HepG2 (cell line): ENCODE data around the gene COQ8A. TPM values are rescaled to one million over a fixed set of nuclear protein-coding genes. Genes with fewer than 3 reads are reported as not detected.

Experiments used
- BCLAF1 ChIP-seq: fragments of 450-650 bp; IDR thresholded peaks from 2 replicates; pipeline ENCODE4 v1.6.1; 2017; ENCODE audit warnings: mild to moderate bottlenecking
- DNMT1 ChIP-seq: sonication (generic); formaldehyde crosslinking; IDR thresholded peaks from 2 replicates; pipeline ENCODE4 v1.5.1; 2020; ENCODE audit warnings: mild to moderate bottlenecking, missing genetic modification reagents
- FIP1L1 ChIP-seq: fragments of 200-400 bp; formaldehyde crosslinking; IDR thresholded peaks from 2 replicates; pipeline ENCODE4 v1.6.1; 2018; ENCODE audit warnings: low read depth, mild to moderate bottlenecking, low read length, moderate library complexity, borderline replicate concordance; ENCODE audit not compliant: insufficient read depth
- KMT2B ChIP-seq: IDR thresholded peaks from 2 replicates; pipeline ENCODE4 v1.6.1; 2016; ENCODE audit warnings: missing genetic modification reagents, missing compliant biosample characterization
- MEIS2 ChIP-seq: sonication (generic); formaldehyde crosslinking; IDR thresholded peaks from 2 replicates; pipeline ENCODE4 v1.9.0; 2021; ENCODE audit warnings: mild to moderate bottlenecking, missing genetic modification reagents
- NAIF1 ChIP-seq: sonication (generic); formaldehyde crosslinking; IDR thresholded peaks from 2 replicates; pipeline ENCODE4 v1.5.0; 2020; ENCODE audit warnings: mild to moderate bottlenecking, missing genetic modification reagents, borderline replicate concordance
- POLR2AphosphoS2 ChIP-seq: IDR thresholded peaks from 2 replicates; pipeline ENCODE4 v1.6.1; 2011; ENCODE audit warnings: low read depth, low read length, improper control_type of control experiment
- RAD51 ChIP-seq: fragments of 450-650 bp; IDR thresholded peaks from 2 replicates; pipeline ENCODE4 v1.6.1; 2016; ENCODE audit warnings: borderline replicate concordance
- RERE ChIP-seq: IDR thresholded peaks from 2 replicates; pipeline ENCODE4 v1.6.1; 2016; ENCODE audit warnings: low read depth, missing genetic modification reagents, missing compliant biosample characterization
- ZNF512B ChIP-seq: sonication (generic); formaldehyde crosslinking; IDR thresholded peaks from 2 replicates; pipeline ENCODE4 v1.5.1; 2020; ENCODE audit warnings: missing genetic modification reagents, mild to moderate bottlenecking, borderline replicate concordance
- polyA plus RNA-seq, 8 experiments: library from polyadenylated mRNA; depleted of rRNA in 3 of 8; stranded (reverse) in 7 of 8; unstranded in 1 of 8; fragments of >200 nt; fragmentation: Illumina TruSeq in 4 of 8; extraction: Trizol in 4 of 8; gene quantifications; 2 replicates each; pipeline versions ENCODE4 v1.2.1 to v1.2.3, GENCODE V29; 2011 to 2016; ENCODE audit warnings: low read depth in 4 of 8, missing spikeins in 1 of 8, mixed read lengths in 1 of 8; ENCODE audit not compliant: insufficient read depth in 1 of 8
- total RNA-seq, 5 experiments: library from RNA; depleted of rRNA; stranded (reverse); fragments of >200 nt; fragmentation: Illumina TruSeq; extraction: Trizol; gene quantifications; 2 replicates each; pipeline ENCODE4 v1.2.3, GENCODE V29; 2016; ENCODE audit warnings: low read depth in 1 of 5
- TF ChIP-seq, protein P1 (sequence below): IDR thresholded peaks from 2 replicates; pipeline ENCODE4 v1.6.1; 2016; ENCODE audit warnings: missing biosample characterization, missing genetic modification reagents, low read depth
- TF ChIP-seq, protein P2 (sequence below): sonication (generic); formaldehyde crosslinking; IDR thresholded peaks from 2 replicates; pipeline ENCODE4 v1.4.0; 2020; ENCODE audit warnings: mild to moderate bottlenecking, low read depth, missing genetic modification reagents

Gene COQ8A
- total and polyA plus RNA-seq, 2 of the 13 experiments (the other 11 are each of a cell fraction or from before 2014, with no cell fraction given): 60.4 to 88.7 TPM

DNA sequence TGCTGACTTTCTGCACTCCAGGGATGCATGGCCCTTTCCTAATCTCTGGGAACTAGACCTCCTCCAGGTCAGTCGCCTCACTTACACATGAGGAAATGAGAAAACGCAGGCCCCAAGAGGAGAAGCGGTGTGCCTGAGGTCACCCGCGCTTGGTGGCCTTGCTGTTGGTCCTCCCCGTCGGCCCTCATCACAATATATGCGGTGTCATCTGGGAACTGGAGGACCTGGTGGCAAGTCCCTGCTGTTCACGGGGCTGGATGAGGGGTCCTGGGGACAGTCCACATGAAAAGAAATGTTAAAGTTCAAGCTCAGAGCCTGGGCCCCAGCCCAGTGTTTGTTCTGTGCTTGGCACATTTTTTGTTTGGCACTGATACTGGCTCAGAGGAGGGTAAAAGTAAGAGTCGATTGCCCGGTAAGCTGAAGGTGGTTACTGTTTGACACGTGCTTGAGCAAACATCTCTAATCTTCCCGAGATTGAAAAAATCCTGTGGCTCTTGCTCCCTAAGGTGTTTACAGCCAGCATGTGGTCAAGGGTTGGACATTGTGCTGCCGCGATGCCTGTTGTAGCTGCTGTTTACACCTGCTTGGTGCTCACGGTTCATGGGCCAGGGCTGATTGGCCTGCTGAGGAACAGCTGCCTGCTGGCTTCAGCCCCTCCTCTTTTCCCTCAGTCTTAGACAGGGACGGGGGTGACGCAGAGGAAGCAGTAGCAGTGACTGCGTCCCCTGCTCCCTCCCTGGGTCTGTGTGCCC, 5.2 kb downstream of the COQ8A start (continued):
- TF ChIP-seq RERE (CRISPR knock-in tag) (no peak), NAIF1 (CRISPR knock-in tag) (no peak), ZNF512B (no peak), POLR2AphosphoS2 (no peak), KMT2B (CRISPR knock-in tag) (no peak), MEIS2 (CRISPR knock-in tag) (no peak; the same call in 1 of the 2 replicates), FIP1L1 (no peak), RAD51 (no peak), DNMT1 (CRISPR knock-in tag) (0 out of 2 replicates have a peak, but pooled peaks have one; percentile 36), BCLAF1 (no peak)
- TF ChIP-seq, protein P1, sequence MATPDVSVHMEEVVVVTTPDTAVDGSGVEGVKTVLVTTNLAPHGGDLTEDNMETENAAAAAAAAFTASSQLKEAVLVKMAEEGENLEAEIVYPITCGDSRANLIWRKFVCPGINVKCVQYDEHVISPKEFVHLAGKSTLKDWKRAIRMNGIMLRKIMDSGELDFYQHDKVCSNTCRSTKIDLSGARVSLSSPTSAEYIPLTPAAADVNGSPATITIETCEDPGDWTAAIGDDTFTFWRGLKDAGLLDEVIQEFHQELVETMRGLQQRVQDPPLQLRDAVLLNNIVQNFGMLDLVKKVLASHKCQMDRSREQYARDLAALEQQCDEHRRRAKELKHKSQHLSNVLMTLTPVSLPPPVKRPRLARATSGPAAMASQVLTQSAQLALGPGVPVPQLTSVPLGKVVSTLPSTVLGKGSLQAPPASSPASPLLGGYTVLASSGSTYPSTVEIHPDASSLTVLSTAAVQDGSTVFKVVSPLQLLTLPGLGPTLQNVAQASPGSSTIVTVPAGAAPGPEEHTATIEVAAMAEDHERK (CRISPR knock-in tag): no peak
- TF ChIP-seq, protein P2, sequence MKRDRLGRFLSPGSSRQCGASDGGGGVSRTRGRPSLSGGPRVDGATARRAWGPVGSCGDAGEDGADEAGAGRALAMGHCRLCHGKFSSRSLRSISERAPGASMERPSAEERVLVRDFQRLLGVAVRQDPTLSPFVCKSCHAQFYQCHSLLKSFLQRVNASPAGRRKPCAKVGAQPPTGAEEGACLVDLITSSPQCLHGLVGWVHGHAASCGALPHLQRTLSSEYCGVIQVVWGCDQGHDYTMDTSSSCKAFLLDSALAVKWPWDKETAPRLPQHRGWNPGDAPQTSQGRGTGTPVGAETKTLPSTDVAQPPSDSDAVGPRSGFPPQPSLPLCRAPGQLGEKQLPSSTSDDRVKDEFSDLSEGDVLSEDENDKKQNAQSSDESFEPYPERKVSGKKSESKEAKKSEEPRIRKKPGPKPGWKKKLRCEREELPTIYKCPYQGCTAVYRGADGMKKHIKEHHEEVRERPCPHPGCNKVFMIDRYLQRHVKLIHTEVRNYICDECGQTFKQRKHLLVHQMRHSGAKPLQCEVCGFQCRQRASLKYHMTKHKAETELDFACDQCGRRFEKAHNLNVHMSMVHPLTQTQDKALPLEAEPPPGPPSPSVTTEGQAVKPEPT: no peak
